HG03520 (cell line): ENCODE data around the gene INPP5A.
"Not testable (repeated sequence)": the region's sequence is repeated elsewhere in the genome, so short reads cannot be mapped to it uniquely, and the experiment has no call there.

Source experiments
- ATAC-seq: cut with Tn5 transposase; IDR thresholded peaks from one replicate; pipeline ENCODE4 v1.9.1; 2021; ENCODE audit warnings: mild to moderate bottlenecking, moderate library complexity; ENCODE audit not compliant: unreplicated experiment

The INPP5A gene

DNA sequence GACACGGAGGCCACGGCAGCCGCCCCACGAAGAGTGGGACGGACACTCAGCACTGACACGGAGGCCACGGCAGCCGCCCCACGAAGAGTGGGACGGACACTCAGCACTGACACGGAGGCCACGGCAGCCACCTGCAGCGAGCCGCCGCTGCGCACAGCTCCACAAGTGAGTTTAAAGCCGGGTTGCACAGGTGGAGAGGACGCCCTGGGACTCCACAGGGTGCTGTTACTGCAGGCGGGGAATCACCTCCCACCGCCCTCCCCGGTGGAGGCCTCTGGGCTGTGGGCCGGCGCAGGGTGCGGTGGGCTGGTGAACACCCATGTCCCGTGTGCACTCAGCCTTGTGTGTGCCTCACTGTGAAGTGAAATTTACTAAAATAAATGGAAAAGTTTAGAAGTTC, 235.2 kb downstream of the INPP5A start:
- ATAC-seq = not testable (repeated sequence)

DNA sequence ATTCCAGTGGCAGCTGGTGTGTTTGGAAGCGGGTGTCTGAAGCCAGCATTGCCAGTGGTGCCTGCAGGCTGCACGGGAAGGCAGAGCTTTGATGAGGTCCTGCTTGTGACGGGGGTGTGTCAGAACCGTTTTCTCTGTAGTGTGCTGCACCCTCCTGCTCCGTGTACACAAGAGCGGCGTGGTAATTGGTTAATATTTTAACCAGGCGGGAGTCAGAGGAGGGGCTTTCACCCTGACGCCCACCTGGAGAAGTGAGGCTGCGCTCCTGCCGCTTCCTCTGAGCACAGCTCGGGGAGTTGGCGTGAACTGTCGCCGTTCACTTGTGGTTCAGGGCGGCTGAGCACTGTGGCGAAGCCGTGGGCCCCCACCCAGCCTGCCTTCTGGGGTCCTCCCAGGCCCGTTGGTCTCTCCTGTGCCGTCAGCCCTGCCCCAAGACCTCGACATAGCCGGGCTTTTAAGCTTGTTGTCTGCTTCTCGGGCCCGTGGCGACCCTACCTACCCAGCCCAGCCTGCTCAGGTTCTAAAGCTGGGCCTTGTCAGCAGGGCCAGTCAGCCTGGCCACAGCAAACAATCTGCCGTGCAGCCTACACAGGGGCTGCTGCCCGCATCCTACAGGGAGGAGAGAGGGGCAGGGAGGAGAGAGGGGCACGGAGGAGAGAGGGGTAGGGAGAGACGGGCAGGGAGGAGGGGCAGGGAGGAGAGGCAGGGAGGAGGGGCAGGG, 236.8 kb downstream of the INPP5A start:
- ATAC-seq = no peak

DNA sequence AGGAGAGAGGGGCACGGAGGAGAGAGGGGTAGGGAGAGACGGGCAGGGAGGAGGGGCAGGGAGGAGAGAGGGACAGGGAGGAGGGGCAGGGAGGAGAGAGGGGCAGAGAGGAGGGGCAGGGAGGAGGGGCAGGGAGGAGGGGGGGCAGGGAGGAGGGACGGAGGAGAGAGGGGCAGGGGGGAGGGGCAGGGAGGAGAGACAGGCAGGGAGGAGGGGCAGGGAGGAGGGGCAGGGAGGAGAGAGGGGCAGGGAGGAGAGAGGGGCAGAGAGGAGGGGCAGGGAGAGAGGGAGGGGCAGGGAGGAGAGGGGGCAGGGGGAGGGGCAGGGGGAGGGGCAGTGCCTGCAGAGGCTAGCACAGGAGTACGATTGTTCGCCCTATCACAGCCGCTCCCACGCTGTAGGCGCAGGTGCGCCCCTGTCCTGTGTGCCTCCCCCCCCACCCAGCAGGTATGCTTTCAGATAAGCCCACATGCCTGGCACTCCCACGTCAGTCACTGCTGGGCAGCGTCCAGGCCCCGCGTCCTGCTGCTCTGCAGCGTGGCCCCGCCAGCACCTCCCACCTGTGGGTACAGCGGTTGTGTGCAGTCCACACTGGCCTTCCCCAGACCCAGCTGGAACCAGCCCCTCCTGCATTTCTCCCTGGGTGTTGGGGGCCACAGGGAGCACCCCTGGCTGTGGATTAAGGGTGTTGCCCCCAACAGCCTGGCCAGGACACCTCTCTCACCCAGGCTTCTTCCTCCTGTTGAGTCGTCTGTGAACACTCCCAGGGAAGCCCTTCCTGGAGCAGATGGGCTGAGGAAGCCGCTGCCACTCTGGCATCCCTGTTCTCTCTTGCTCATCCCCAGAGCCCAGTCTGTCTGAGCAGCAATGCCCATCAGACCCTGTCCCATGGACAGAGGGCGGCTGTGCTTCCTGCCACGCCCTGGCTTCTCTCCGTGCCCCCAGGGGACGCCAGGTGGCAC, 237.6 kb downstream of the INPP5A start:
- ATAC-seq = no peak

DNA sequence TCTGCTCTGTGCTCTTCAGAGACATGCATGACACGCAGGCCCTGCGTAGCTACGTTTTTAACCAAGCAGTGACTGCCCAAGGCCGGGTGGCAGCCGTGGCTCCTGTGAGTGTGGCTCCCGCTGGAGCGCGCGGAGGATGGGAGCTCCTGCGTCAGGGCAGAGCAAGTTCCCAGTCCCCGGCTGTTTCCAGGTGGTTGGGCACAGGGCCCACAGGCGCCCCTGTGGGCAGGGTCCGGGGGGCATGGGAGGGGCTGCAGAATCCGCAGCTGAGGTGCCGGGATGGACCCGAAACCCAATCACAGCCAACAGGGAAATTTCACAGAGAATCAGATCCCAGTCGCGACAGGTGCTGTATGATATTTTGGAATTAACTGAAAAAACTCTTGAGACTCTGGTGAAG, 238.6 kb downstream of the INPP5A start:
- no peak for ATAC-seq

DNA sequence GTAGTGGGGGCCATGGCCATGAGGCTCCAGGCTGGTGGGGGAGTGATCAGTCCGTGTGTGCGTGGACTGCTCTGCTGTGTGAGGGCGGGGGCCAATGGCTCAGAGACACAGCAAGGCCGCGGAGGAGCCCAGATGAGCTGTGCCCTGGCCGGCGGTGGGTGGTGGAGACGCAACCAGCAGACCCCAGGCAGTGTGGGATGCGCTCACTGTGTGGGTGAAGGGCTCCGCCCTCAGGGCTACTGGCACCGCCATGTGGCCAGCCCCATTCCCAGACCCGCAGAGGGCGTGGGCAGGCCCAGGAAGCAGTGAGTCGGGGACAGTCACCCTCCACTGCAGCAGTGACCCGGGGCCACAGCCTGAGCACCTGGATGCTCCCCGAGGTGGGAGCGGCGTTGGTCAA, 239.2 kb downstream of the INPP5A start:
- ATAC-seq = no peak

DNA sequence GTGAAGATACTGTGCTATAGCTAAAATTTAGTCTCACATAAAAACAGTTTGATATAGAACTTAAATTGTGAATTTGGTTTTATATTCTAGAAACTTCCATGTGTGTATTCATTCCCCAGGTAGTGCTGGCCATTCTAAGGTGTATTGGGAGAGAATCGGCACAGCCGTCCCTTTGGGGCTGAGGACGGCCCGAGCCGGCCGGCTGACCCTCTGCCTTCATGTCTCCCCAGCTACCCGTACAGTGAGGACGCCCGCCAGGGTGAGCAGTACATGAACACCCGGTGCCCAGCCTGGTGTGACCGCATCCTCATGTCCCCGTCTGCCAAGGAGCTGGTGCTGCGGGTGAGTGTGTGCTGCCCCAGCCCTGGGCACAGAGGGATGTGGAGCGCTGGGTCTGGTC, 239.9 kb downstream of the INPP5A start:
- ATAC-seq = no peak

DNA sequence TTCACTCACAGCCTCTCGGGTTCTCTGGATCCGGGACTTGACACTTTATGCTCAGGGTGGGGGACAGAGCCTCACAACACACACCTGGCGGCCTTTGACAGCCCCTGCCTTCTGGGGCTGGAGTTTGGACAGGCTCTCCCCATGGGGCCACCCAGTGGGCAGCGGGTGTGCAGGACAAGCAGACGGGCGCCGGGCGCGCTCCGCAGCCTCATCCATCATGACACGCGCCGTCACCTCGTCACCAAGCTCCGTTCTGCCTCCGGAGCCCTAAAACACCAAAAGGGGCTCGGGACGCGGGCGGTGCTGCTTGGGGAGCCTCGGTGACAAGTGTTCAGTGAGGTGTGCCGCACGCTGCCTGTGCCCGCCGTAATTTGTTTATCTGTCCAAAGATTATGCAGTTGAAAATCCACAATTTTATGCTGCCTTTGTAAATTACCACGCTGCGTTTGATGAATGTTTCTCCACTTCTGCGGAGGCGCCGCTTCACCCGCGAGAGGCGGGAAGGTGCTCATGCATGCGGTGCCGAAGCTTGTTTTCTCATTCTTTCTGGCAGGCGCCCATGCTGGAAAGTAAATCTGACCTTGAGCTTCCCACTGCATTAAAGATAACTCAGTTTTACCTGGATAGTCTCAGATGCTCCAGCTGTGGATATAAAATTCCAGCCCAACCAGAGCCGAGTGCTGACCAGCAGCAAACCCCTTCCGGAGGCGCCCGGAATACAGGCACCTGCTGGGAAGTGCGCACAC, 242.1 kb downstream of the INPP5A start:
- ATAC-seq = no peak

DNA sequence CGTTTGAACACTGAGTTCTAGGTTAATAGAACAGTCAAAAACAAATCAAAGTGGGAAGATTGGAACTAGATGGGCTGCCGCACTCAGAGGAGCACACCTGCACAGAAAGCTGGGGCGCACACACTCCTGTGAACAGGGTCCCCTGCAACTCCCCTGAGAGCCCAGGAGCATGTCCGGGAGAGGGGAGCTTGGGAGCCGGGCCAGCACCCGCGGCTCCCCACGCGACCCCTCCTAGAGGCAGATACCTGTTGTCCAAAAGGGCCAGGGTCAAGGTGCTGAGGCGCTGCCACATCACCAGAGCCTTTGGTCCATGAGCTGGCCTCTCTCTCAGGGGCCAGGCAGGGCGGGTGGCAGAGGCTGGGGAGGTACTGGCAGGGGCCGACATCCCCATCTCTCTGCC, 242.8 kb downstream of the INPP5A start:
- no peak for ATAC-seq

DNA sequence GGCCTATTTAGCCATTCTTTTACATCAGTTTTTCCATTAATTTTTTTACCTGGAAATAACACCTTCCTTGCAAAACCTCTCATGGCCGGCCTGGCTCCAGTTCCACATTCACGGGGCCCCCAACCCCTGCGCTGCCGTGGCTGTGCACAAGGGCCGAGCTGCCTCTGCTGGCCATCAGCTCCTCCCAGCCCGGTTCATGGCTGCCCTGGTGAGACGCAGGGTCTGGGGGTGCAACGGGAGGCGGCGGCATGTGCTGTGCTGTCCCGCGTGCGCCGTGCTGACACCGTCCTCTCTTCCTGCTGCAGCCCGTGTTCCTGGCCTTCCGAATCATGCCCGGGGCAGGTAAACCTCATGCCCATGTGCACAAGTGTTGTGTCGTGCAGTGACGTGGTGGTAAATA, 244.0 kb downstream of the INPP5A start:
- ATAC-seq = no peak

DNA sequence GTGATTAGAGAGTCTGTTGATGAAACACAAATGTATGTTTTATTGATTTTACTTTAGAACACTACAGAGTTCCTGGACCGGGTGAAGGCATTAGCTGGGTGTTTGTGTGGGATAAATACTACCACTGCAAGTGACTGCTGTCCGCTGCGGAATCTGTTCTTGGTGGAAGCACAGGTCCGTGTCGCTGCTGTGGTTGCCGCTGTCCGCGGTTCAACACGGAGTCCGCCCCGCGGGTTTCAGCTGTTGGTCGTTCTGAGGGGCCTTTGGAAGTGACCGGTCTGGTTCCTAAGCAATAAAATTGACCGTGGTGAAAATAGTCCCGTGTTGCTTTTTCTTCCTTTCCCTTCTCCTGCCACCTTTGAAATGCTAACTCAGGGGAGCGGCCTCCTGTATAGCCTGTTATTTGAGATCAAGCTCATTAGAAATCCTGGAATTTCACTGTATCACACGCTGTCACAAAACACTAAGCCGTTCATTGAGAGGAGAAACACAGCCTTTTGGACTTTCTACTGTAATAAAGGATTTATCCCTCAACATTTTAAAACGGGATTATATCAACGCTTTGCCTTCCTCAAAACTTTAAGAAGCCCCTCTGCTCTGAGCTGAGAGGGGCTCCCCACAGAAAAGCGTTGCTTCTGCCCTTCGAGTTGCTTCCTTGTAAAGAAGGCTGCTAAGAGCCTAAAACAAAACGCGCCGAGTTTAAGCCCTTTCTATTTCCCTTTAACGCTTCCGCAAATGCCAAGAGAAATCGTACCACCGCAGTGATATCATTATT, 245.8 kb downstream of the INPP5A start:
- no peak for ATAC-seq

DNA sequence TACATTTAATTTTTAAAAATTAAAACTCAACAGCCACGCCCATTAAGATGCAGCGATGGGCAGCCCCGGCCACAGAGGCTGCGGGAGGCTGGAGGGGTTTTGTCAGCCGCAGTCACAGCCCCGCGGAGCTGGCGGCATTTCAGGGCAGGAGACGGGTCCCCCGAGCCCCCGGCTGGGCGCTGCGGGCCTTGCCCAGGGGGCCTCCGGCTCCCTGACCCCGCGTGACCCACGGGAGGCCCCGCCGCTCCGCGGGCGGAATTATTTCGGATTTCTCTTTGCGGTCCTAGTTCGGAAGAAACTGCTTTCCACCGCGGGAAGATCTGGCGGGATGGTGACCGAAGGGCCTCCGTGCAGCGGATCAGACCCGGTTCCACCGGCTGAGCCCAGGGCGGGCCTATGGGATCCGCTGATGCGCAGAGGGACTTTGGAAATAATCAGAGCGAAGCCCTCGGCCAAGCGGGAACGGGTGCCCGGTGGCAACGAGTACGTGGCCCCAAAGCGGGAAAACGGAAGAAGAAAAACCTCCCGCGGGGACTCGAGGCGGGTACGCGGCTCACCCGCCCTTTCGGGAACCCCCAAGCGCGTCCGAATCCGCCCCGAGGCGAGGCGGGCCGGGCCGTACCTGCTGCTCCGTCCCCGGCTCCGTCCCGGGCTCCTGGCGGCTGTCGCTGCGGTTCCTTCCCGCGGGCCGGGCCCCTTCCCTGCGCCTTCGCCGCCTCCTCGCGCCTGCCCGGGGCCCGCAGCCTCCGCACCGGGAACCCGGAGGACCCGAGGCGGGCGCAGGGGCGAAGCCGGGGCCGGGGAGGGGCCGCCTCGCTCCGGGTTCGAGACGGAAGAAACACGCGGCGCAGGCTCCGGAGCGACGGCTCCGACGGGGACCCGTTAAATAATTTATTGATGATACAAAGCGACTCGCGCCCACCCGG, 246.6 kb downstream of the INPP5A start:
- ATAC-seq = no peak

DNA sequence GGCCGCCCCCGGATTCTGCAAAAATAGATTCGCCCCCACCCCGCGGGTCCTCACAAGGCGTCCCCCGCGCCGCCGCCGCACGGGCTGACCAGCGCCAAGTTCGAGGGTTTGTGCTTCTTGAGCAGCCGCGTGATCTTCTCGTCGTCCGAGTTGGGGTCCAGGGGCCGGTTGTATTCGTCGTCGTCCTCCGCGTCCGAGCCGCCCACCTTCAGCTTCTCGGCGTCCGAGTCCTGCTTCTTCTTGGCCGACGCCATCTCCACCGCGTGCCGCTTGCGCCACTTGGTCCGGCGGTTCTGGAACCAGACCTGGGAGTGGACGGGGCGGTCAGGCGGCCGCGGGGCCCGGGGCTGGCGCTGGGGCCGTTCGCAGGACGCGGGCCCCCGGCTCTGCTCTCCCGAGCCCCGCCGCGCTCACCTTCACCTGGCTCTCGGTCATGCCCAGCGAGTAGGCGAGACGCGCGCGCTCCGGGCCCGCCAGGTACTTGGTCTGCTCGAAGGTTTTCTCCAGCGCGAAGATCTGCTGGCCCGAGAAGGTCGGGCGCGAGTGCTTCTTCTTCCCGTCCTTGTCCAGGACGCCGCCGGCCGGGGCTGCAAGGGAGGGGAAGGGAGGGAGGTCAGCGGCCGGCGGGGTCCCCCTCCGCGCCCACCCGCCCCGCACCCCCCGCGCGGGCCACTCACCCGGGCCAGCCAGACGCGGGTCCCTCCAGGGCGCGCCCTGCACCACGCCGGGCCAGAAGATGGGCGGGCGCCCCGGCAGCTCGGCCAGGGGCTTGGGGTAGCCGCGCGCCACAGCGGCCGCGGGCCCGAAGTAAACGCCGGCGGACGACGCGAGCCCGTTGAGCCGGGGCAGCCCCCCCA, 247.5 kb downstream of the INPP5A start:
- ATAC-seq = no peak

DNA sequence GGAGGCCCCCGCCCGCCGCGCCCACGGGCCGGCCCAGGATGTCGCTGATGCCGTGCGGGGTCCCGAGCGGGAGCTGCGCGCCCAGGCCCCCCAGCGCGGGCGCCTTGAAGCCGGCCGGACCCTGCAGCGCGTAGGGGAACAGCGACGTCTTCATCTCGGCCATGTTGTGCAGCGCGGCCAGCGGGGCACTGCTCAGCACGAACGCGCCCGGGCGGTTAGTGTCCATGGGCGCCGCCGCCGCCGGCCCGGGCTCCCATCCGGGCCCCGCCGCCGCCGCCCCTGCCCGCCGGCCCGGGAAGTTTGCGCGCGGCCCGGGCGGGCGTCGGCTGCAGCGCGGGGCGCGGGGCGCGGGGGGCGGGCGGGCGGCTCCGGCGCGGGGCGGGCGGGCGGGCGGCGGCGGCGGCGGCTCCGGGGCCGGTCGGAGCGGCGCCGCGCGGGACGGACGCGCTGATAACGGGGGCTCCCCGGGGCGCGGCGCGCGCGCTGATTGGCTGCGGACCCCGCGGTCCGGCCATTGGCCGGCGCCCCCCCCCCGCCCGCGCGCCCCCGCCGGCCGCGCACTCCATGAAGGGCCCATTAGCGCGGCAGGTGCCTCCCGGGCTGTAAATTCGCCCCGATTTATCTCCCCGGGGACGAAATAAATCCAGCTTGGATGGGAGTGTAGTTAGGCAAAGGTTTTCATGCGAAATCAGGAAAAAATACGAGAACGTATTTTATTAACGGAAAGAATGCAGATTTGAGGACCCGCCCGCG, 248.3 kb downstream of the INPP5A start, which contains the start of gene NKX6-2:
TSS of gene NKX6-2 (minus strand) at position 425 of the 753 bp plus-strand sequence. CDS start at position 226, 199 bp downstream.
- no peak for ATAC-seq

DNA sequence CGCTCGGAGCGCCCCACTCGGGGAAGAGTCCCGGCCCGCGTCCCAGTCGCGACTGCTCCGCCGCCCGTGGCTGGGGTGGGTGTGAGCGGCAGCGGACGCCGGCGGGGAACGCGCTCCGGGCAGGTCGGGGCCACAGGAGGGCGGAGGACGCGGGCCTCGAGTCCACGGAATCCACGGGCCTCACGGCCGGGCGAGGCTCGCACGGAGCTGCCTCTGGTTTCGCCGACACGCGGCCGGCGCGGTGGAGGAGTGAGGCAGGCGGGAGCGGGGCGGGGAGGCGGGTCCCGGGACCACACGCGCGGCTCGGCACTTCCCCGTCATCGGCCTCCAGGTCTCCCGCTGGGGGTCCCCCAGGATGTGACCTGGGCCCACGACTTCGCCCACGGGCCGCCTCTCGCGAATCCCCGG, 248.9 kb downstream of the INPP5A start:
- ATAC-seq = no peak

DNA sequence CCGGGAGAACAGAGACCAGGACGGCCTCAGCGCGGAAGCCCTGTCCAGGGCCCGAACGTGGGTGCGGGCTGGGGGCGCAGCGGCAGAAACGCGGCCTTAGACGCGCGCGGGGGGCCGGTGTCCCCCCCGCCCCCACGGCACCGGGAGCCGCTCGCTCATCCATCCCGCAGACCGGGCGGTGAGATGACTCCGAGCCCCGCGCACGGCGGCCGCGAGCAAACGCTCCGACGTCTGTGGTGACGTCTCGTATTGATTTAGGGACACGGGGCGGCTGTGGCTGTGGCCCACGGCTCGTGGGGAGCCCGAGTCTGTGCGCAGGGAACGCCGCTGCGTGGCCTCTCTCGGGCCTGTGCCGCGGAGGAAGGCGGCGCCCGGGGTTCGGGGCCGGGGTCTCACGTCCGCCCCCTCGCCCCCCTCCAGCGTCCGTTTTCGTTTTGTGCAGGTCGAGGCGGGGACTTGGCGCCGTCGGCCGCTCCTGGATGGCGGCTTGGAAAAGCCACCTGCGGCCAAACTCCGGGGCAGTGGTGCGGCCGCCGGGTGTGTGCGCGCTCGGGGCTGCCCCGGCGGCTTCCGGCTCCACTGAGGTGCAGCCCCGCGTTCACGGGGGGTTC, 249.4 kb downstream of the INPP5A start:
- no peak for ATAC-seq

DNA sequence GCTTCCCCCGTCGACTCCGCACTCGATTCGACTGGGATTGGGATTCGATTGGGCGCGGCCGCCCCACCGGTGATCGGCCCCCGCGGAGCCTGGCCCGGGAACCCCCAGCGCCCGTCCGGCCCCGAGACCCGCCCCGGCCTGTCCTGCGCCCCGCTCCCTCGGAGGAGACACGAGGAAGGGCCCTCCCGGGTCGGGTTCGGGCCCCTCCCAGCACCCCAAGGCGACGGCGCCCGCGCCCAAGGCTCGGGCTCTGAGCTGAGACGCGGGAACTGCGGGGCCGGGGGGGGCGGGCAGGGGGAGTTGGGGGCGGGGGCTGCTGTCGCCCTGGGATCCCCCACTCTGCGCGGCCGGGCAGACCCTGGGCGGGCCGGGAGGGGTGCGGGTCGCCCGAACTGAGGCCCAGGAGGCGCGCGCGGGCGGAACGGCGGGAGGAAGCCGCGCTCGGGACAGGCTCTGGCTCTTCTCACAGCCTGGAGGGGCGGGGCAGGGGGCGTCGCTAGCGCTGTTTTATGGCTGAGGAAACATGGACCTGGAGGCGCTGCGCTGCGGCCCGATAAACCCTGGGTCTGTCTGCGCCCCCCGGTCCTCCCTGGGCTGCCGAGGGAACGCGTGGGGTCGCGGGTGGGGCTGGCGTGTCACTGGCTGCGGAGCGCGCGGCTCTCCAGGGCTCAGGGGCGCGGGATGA, 250.1 kb downstream of the INPP5A start:
- no peak for ATAC-seq
